ENCODE results near the gene ZNF507.

- no peak for TF ChIP-seq CTCF (IDR thresholded peaks at IDR 0.05)
- TF ChIP-seq POLR2A (IDR thresholded peaks at IDR 0.05) = no peak
Measured at GRCh38 chr19:32302778-32303177, 42.6 kb upstream of the ZNF507 start.

Data from right lobe of liver (tissue), 4 donors.